Endothelial cell of umbilical vein (primary cell): ENCODE data around the gene MFSD2A. TPM values are rescaled to one million over a fixed set of nuclear protein-coding genes. Genes with fewer than 3 reads are reported as not detected.

Source experiments
- BruUV-seq: library from RNA; stranded (reverse); fragments of 400-500 nt; replicated peaks from 2 replicates; lab custom pipeline; 2021; lab: Mats Ljungman, UMichigan
- CTCF ChIA-PET: fragments of 300-600, 350-600 bp; sonication (Branson Sonifier 250); formaldehyde crosslinking; loops from one replicate; lab custom pipeline; 2021; ENCODE audit warnings: antibody characterized with exemption, inconsistent platforms; lab: Charles Lee
- POLR2A ChIA-PET: fragments of 300-600, 350-600 bp; sonication (Branson Sonifier 250); formaldehyde crosslinking; loops from one replicate; lab custom pipeline; 2021; ENCODE audit warnings: antibody characterized with exemption, inconsistent platforms; lab: Charles Lee
- DNase-seq: peaks from one replicate; pipeline ENCODE4 v3.0.0-alpha.2; 2011; ENCODE audit warnings: low read depth, low spot score
- FAIRE-seq: peaks from 2 replicates; lab custom pipeline; 2011; peaks lifted over from hg19 to GRCh38; lab: Jason Lieb, UNC
- H2AFZ ChIP-seq: 2 replicates; pipeline ENCODE4 v1.6.0; 2012; ENCODE audit warnings: low read depth, low read length, control low read depth, inconsistent platforms
- H3K27ac ChIP-seq: 2 replicates; pipeline ENCODE4 v1.5.1; 2011; ENCODE audit warnings: low read depth, mild to moderate bottlenecking, control low read depth, low read length, moderate library complexity; ENCODE audit not compliant: insufficient read depth
- H3K27me3 ChIP-seq, 2 experiments: 2 replicates each; pipeline versions ENCODE4 v1.6.0 to v1.6.1; 2011; ENCODE audit warnings: low read length in 2 of 2, mixed read lengths in 1 of 2; ENCODE audit not compliant: control insufficient read depth in 2 of 2, insufficient read depth in 2 of 2
- H3K36me3 ChIP-seq, 2 experiments: 2 replicates in 1 of 2; 3 replicates in 1 of 2; pipeline ENCODE4 v1.5.1; 2011; ENCODE audit warnings: low read length in 2 of 2, mild to moderate bottlenecking in 1 of 2, moderate library complexity in 1 of 2; ENCODE audit not compliant: control insufficient read depth in 2 of 2, insufficient read depth in 2 of 2; ENCODE audit errors: extremely low read depth in 1 of 2
- H3K4me1 ChIP-seq: 3 replicates; pipeline ENCODE4 v1.5.1; 2011; ENCODE audit warnings: mild to moderate bottlenecking, low read length; ENCODE audit not compliant: control insufficient read depth, insufficient read depth; ENCODE audit errors: extremely low read depth
- H3K4me2 ChIP-seq: 2 replicates; pipeline ENCODE4 v1.6.1; 2011; ENCODE audit warnings: low read length, control low read depth, mixed read lengths; ENCODE audit not compliant: insufficient read depth
- H3K4me3 ChIP-seq, 3 experiments: fragments of 200-600 bp in 1 of 3; sonication (generic), shearing (Covaris generic) in 1 of 3; replicated peaks in 1 of 3; 2 replicates each; pipeline ENCODE4 v1.5.1; 2011 to 2016; ENCODE audit warnings: control low read depth in 3 of 3, low read length in 3 of 3, mild to moderate bottlenecking in 2 of 3, inconsistent platforms in 1 of 3, low read depth in 1 of 3, moderate library complexity in 1 of 3; ENCODE audit not compliant: insufficient read depth in 1 of 3
- H3K79me2 ChIP-seq: 2 replicates; pipeline ENCODE4 v1.6.0; 2012; ENCODE audit warnings: low read length, inconsistent platforms; ENCODE audit not compliant: control insufficient read depth, insufficient read depth
- H3K9ac ChIP-seq: replicated peaks from 2 replicates; pipeline ENCODE3; 2011; ENCODE audit warnings: low read length, control low read depth; ENCODE audit not compliant: insufficient read depth; ENCODE audit errors: extremely low read depth
- H3K9me1 ChIP-seq: replicated peaks from 3 replicates; pipeline ENCODE4 v1.6.0; 2011; ENCODE audit warnings: mild to moderate bottlenecking, low read length; ENCODE audit not compliant: control insufficient read depth, insufficient read depth; ENCODE audit errors: extremely low read depth
- H3K9me3 ChIP-seq: replicated peaks from 2 replicates; pipeline ENCODE4 v1.5.1; 2012; ENCODE audit warnings: low read length, inconsistent platforms; ENCODE audit not compliant: control insufficient read depth, insufficient read depth
- H4K20me1 ChIP-seq: replicated peaks from 2 replicates; pipeline ENCODE3; 2011; ENCODE audit warnings: mild to moderate bottlenecking, low read length; ENCODE audit not compliant: control insufficient read depth, insufficient read depth; ENCODE audit errors: extremely low read depth
- EZH2 ChIP-seq: IDR thresholded peaks from 2 replicates; pipeline ENCODE4 v1.6.1; 2012; ENCODE audit warnings: borderline replicate concordance, low read depth, mild to moderate bottlenecking, moderate library complexity, low read length, inconsistent platforms; ENCODE audit not compliant: severe bottlenecking
- FOS ChIP-seq: IDR thresholded peaks from 2 replicates; pipeline ENCODE4 v1.6.1; 2011; ENCODE audit warnings: mild to moderate bottlenecking, low read length, moderate library complexity, borderline replicate concordance; ENCODE audit not compliant: insufficient read depth
- GATA2 ChIP-seq: IDR thresholded peaks from 2 replicates; pipeline ENCODE4 v1.7.0; 2011; ENCODE audit warnings: low read depth, mild to moderate bottlenecking, moderate library complexity, mixed read lengths, low read length; ENCODE audit not compliant: insufficient read length, insufficient read depth
- JUN ChIP-seq: IDR thresholded peaks from 2 replicates; pipeline ENCODE4 v1.6.1; 2011; ENCODE audit warnings: borderline replicate concordance, low read depth; ENCODE audit not compliant: insufficient read length, insufficient read depth
- MYC ChIP-seq: IDR thresholded peaks from one replicate; pipeline ENCODE4 v1.6.1; 2011; ENCODE audit warnings: mild to moderate bottlenecking, low read depth, low read length
- POLR2A ChIP-seq: IDR thresholded peaks from 2 replicates; pipeline ENCODE4 v1.6.1; 2012; ENCODE audit warnings: low read depth, mild to moderate bottlenecking, control low read depth, low read length
- POLR2AphosphoS5 ChIP-seq: IDR thresholded peaks from 2 replicates; pipeline ENCODE4 v1.6.1; 2012; ENCODE audit warnings: low read depth, mild to moderate bottlenecking, control low read depth, low read length, moderate library complexity; ENCODE audit not compliant: insufficient read depth
- dilution Hi-C: fragments of 300-500 bp; cut with MboI; formaldehyde crosslinking; loops from one replicate; pipeline ENCODE4 v1.15.0; 2019; ENCODE audit warnings: low sequenced_read_pairs; ENCODE audit not compliant: extremely low pct_ligation_motif_present
- intact Hi-C: fragments of 100-400 bp; cut with micrococcal nuclease; formaldehyde crosslinking; loops from one replicate; pipeline ENCODE4 v1.10.0; 2022
- polyA plus RNA-seq, 4 experiments: library from polyadenylated mRNA; depleted of rRNA in 3 of 4; stranded (reverse) in 3 of 4; unstranded in 1 of 4; fragments of >200 nt; gene quantifications; 2 replicates each; pipeline versions ENCODE4 v1.2.1 to v1.2.3, GENCODE V29; 2011 to 2012; ENCODE audit warnings: missing spikeins in 1 of 4
- total RNA-seq: library from RNA; stranded (reverse); gene quantifications from 2 replicates; pipeline ENCODE4 v1.2.3, GENCODE V29; 2021
- TF ChIP-seq, protein P1 (sequence below): IDR thresholded peaks from 2 replicates; pipeline ENCODE4 v1.6.1; 2011; ENCODE audit not compliant: insufficient read depth, insufficient read length
- TF ChIP-seq, protein P2 (sequence below), 2 donors: IDR thresholded peaks; 1 replicate in 1 of 2; 2 replicates in 1 of 2; pipeline ENCODE4 v1.5.1; 2011; ENCODE audit warnings: low read length in 2 of 2, mild to moderate bottlenecking in 2 of 2, moderate library complexity in 2 of 2, control low read depth in 1 of 2, inconsistent platforms in 1 of 2, low read depth in 1 of 2; ENCODE audit not compliant: insufficient read depth in 1 of 2; ENCODE audit errors: extremely low read depth in 1 of 2

Gene MFSD2A
- total and polyA plus RNA-seq, 2 donors (not counting 3 experiments of a cell fraction or from before 2014, with no cell fraction given) = 2.7 to 5.5 TPM

GRCh38 chr1:39969048-39969447 lies 14.1 kb downstream of the MFSD2A start:
- Histone ChIP-seq H3K9me1 (no peaks in the 10 kb centered on the region), H3K9ac (no peak overlapping the region), H3K4me3 (no peak overlapping the region), H3K4me1 (no peaks in the 10 kb centered on the region), H2AFZ (no peak overlapping the region), H3K27ac (no peak overlapping the region), H4K20me1 (no peaks in the 10 kb centered on the region), H3K79me2 (no peaks in the 10 kb centered on the region), H3K27me3 (no peaks in the 10 kb centered on the region), H3K36me3 (no peaks in the 10 kb centered on the region), H3K9me3 (no peaks in the 10 kb centered on the region), H3K4me2 (no peak overlapping the region)
- CTCF ChIA-PET = interaction anchor here (6.4 kb wide), 1 partner anchor 50 kb away, joined by 76 read pairs; no protein-coding TSS in a partner anchor
- FAIRE-seq (no peak), DNase-seq (no peak)
- dilution Hi-C loops = no loop called here
- POLR2A ChIA-PET = interaction anchor here (0.6 kb wide), 1 partner anchor 366 kb away, joined by 3 read pairs; no protein-coding TSS in a partner anchor
- BruUV-seq = no TSS peak
- no peak for TF ChIP-seq EZH2
- intact Hi-C loops = no loop called here

- POLR2A ChIA-PET = interaction anchor here (0.6 kb wide), 1 partner anchor 365 kb away, joined by 3 read pairs; no protein-coding TSS in a partner anchor
- DNase-seq = no peak
- intact Hi-C loops = no loop called here
- Histone ChIP-seq H3K79me2 (no peaks in the 10 kb centered on the region), H4K20me1 (no peaks in the 10 kb centered on the region), H3K9me3 (no peaks in the 10 kb centered on the region), H3K4me1 (no peaks in the 10 kb centered on the region), H3K4me2 (no peak overlapping the region), H3K27ac (no peak overlapping the region), H3K27me3 (no peaks in the 10 kb centered on the region), H3K9me1 (no peaks in the 10 kb centered on the region), H3K36me3 (no peaks in the 10 kb centered on the region), H2AFZ (no peak overlapping the region), H3K4me3 (no peak overlapping the region), H3K9ac (no peak overlapping the region)
- dilution Hi-C loops = no loop called here
- TF ChIP-seq GATA2 (no peak), FOS (no peak), JUN (no peak), POLR2AphosphoS5 (no peak), MYC (no peak), EZH2 (no peak), POLR2A (no peak)
- TF ChIP-seq, protein P1, sequence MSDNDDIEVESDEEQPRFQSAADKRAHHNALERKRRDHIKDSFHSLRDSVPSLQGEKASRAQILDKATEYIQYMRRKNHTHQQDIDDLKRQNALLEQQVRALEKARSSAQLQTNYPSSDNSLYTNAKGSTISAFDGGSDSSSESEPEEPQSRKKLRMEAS = no peak
- TF ChIP-seq, protein P2, sequence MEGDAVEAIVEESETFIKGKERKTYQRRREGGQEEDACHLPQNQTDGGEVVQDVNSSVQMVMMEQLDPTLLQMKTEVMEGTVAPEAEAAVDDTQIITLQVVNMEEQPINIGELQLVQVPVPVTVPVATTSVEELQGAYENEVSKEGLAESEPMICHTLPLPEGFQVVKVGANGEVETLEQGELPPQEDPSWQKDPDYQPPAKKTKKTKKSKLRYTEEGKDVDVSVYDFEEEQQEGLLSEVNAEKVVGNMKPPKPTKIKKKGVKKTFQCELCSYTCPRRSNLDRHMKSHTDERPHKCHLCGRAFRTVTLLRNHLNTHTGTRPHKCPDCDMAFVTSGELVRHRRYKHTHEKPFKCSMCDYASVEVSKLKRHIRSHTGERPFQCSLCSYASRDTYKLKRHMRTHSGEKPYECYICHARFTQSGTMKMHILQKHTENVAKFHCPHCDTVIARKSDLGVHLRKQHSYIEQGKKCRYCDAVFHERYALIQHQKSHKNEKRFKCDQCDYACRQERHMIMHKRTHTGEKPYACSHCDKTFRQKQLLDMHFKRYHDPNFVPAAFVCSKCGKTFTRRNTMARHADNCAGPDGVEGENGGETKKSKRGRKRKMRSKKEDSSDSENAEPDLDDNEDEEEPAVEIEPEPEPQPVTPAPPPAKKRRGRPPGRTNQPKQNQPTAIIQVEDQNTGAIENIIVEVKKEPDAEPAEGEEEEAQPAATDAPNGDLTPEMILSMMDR (IDR thresholded peaks at IDR 0.05; ENCODE audit: extremely low read depth in 1 of 2, insufficient read depth in 1 of 2, low read depth in 1 of 2, low read length in 2 of 2) = no peak
- CTCF ChIA-PET = interaction anchor here (1.1 to 6.4 kb wide), 3 partner anchors 42 to 151 kb away, joined by 3 to 76 read pairs (median 40); no protein-coding TSS in a partner anchor
- no TSS peak for BruUV-seq
- FAIRE-seq = no peak
Observed at GRCh38 chr1:39969531-39970270, 14.8 kb downstream of the MFSD2A start.
